ENCODE data around the gene SCN3B.

Gene SCN3B

DNA sequence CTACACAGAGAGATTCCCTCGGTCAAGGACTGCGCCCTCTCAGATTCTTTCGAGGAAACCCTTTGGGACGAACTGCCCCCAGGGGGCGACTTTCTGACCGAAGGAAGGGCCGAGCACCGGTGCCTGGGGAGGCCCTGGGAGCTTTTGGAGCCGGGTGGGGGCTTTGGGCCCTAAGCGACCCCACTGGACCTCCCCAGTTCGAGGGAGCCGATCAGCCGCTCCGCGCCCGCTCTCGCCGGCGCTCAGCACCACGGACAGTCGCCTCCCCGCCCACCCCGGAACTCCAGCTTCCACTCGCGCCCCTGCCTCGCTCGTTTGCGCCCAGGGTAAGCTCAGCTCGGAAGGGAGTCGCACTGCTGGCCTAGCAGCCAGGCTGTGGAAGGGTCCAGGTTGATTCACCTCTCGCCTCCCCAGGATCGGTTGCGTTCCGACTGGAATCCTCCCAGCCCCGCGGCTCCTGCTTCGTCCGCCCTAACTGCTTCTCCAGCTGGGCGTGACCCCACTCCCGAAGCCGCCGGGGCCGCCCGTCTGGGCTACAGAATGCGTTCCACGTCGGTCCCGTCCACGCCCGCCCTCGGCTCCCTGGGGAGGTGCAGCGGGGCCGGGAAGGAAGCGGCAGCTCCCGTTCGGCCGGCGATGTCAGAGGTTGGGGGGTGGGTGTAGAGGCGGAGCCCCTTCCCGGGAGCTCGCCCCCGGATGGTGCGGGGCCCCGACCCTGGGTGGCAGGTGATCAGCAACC, 428 bp downstream of the SCN3B start:
- DNase-seq (ENCODE audit: low read depth), result no peak

DNA sequence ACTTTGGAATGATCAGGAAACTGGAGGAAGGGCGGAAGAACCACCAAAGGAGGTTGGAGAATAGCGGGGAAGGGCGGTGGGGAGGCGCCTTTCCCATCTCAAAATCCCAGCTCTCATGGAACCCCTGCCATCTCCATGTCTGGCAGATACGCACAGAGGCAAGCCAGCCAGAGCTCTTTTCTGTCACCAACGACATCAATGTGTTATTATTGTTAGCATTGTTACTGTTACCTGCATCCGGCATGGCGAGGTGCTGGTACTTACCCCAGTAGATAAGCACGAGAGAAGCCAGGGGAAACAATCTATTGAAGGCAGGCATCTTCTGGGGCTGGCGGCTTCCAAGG, 969 bp downstream of the SCN3B start:
- no peak for DNase-seq (ENCODE audit: low read depth)

DNA sequence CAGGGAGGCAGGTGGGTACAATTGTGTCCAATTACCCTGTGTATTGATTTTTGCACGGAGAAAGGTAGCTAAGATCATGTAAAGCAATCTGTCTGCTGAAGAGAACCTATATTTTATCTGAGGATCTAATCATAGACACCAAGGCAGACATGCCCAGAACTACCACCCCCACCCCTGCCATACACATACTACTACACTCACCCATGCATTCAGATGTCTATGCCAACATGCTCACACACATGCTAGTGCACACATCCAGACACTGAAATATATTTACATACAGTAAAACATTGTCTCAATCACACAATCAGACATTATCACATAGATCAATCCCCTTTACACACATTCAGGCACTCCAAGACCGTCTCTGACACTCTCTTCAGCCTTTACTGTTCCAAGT, 1.8 kb downstream of the SCN3B start:
- no peak for DNase-seq (ENCODE audit: low read depth)

DNA sequence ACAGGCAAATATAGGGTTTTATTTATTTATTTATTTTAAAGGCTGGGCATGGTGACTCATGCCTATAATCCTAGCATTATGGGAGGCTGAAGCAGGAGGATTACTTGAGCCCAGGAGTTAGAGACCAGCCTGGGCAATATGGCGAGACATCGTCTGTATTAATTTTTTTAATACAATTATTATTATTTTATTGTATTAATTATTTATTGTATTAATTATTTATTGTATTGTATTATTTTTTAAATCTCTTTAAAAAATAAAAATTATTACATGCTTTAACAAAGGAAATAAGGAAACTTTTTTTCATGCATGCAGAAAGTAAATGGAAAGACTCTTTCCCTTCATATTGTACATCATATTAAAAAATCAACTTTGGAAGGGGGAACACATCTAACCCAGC, 3.5 kb downstream of the SCN3B start:
- no peak for DNase-seq (ENCODE audit: low read depth)

DNA sequence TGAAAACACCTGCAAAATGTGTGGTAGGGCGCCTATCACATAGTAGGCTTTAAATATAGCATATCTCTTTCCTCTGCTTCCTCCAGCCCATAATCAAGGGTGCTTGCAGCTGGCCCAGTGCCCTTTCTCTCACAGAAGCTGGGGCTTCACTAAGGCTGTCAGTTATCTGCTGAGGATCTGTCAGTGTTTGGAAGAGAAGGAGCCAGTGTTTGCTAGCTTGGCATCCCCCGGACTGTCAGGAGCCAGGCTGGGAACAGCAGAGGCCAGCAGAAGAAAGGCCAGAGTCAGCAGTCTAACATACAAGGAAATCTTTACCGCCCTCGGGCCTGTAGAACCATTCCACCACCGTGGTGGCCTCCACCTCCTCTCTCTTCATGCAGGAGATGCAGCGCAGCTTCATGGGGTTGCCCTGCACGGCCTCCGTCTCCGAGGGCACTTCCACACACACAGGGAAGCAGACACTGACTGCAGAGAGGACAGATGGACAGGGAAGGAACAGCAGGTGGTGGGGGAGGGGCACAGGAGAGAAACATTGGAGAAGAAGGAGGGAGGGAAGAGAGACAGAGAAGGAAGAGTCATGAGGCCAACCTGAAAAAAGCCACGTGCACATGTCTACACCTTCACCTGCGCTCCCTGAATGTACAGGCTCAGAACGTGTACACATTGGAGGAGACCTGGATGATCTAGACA, 9.0 kb downstream of the SCN3B start:
- DNase-seq (ENCODE audit: low read depth), result no peak

DNA sequence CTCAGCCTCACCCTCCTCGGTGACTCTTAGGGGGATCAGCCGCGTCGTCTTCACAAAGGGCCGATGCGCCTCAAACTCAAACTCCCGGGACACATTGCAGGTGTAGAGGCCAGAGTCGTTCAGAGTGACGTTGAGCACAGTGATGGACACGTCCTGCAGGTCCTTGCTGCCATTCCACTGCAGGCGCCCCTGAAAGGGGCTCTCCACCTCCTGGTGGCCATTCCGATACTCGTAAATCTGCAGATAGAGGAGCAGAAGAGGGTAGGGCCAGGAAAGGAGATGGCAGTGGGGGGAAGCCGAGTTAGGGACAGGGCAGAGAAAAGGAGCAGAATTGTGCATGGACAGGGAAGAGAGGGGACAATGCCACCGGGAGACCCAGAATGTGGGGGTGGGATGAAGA, 12.0 kb downstream of the SCN3B start:
- no peak for DNase-seq (ENCODE audit: low read depth)

DNA sequence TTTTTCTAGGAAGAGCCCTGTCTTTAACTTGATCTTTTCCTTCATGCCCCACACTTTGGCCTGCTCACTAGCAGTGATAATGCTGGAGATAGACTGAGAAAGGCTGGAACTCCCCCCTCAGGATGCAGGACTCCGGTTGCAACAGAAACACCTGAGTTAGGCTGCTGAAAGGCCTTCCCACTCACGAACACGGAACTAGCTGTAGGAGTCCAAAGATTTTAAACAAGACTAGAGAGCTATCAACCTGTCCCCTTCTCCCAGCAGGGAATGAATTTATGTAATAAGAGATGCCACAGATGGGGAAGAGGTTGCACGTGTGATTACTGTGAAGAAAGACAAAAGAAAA, 13.0 kb downstream of the SCN3B start:
- no peak for DNase-seq (ENCODE audit: low read depth)

DNA sequence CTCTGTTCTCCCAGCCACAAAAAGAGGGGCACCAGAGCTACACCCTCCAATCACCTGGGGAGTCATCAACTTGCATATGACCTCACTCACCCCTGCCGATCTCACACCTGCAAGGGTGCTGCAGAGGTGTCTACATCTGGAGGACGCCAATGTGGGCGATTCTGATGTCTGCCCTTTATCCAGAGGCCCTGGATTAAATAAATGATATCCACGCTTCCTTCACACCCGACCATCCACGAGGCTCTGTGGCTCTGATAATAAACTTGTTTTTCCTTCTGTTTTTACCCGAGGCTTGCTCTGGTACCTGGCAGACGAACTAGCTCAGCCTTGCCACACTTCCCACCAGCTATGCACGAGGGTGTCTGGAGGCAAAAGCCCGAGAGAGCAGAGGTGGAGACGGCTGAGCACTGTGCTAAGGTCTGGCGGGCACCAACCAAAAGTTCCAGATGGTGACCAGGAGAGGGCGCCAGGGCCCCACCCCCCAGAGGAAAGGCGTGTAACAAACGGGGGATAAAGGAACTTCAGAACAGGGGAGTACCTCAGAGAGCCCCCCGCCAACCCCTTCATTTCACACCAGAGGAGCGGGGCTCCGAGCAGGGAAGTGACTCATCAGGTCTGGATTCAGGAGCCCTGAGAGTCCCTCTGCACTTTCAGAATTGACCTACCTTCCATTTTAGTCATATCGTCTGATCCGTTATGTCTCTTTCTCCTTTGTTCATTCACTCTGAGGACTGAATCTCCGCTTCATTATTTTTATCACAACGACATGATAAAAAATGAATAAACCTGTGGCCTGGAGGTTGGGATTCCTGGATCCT, 13.5 kb downstream of the SCN3B start:
- DNase-seq (ENCODE audit: low read depth), result peak; percentile 10

DNA sequence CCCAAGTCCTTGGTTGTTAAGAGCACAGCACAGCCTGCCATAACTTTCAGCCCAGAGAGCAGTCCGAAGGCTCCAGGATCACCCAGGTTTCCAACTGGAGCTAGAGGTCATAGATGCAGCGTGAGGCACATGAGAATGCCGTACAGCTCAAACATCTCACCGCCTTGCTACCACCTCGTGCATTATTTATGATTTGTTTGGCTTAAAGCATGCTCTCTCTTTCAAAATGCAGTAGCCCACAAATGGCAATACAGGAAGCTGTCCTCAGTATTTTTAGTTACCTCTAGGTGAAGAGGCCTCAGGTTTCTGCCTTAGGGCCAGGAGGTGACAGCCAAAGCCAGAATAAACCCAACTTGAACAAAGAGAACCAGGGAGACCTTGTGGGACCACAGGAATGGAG, 14.4 kb downstream of the SCN3B start:
- no peak for DNase-seq (ENCODE audit: low read depth)

DNA sequence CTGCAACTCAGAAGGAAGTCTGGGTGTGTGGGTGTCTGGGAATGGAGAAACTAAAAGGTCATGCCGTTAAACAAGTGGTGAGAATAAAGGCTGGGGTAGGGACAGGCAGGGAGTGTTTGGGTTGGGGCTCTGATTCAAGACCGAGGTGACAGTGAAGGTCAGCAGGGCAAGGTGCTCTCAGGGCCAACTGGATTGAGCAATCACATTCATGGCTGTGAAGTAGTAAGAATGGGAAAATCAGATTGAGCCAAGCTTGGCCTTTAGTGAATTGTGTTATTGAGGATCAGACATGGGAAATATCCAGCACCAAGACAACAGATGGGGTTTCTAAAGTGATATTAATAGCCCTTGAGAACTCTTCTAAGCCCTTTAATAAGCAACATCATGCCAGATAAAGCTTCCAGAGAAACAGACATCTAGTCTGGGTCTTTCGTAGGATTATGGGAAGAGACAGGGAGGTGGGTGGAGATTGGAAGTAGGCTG, 24.3 kb downstream of the SCN3B start:
- no peak for DNase-seq (ENCODE audit: low read depth)

DNA sequence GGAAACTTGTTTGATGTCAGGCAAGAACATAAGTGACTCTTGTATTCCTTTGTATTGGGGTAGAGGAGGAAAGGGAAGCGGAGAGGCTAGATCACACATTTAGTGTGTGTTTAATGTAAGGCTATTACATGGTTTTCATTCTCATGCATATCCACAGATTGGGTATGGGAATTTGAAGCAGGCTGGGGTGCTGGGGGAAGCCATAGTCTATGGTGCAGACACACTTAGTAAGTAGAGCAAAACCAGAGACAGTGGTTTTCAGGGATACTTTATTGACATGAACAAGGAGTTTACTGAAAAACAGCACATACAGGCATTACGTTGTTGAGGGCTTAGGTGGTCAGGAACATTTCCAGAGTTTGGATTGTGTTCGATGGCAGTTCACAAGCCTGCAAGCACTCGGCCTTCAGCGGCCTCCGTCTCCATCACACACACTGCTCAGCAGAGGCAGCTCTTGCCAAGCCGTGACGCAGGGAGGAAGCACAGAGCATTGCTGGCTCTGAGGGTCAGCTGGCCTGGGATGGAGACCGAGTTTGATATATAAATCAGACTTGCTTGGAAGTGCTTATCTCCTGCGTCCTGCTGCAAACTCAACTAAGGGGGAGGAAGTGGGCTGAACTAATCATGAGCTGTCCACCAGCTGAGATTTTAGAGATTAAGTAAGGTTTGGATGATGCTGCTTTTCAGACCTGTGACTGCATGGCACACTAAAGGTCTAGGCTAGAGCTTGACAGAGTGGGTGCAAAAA, 25.3 kb downstream of the SCN3B start:
- no peak for DNase-seq (ENCODE audit: low read depth)

DNA sequence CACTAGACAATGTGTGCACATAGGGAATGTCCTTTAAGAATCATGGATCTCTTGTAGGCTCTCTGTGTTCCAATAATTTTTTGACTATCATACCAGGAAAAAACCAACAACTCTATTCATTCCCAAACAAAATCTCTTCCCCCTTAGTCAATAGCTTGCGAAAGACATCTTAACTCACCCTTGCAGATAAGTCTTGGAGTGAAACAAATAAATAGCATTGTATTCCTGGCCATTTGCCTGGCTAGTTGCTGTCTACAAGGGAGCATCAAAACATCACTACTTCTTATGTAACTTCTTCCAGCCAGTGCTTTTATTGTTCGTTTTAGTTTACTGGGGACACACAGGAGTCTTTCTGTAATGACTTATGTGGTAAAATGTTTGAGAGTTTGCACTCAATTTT, 29.4 kb downstream of the SCN3B start:
- DNase-seq (ENCODE audit: low read depth), result no peak

DNA sequence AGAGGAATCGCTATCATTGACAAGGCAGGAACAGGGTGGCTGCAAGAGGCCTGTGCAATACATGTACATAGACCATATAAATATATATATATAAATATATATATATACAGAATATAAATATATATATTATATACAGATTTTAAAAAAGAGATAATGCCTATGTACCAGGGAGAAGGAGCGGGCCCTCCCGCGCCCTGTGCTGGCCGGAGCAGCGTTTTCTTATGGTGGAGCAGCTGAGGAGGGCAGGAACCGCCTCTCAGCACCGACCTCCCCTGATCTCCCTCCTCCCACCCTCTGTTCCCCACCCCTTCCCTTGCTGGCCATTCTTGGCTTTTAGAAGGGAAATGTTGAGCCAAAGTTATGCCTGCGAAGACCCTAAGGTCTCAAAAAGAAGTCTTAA, 31.8 kb downstream of the SCN3B start:
- DNase-seq (ENCODE audit: low read depth), result no peak

DNA sequence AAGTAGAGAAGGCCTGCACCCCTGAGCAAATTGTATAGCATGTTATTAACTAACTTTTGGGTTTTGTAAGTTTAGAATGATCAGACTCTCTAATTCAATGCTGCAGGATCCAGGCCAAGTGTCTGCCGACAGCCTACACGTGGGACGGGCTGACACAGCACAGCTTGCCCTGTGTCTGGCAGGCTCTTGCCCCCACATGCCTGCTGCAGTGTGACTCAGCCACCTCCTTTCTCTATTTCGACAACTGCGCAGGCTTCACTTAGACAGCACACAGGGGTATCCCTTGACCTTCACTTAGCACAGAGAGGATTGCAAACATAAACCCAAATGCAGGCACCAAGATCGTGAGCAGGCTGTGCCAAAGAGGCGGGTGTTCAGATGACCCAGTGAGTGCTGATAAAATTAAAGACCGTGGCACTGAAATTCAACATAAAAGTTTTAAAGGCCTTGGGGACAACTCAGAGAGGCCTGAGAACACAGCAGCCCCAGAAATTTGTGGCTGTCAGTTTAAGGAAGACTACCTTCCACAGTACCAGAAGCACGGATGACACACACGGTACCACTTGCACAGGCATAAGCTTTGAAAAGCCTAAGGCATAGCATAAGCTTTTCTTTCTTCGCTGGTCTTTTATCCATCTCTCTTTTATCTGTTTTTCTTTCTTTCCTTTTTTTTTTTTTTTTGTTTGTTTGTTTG, 37.8 kb downstream of the SCN3B start:
- DNase-seq (ENCODE audit: low read depth), result no peak

DNA sequence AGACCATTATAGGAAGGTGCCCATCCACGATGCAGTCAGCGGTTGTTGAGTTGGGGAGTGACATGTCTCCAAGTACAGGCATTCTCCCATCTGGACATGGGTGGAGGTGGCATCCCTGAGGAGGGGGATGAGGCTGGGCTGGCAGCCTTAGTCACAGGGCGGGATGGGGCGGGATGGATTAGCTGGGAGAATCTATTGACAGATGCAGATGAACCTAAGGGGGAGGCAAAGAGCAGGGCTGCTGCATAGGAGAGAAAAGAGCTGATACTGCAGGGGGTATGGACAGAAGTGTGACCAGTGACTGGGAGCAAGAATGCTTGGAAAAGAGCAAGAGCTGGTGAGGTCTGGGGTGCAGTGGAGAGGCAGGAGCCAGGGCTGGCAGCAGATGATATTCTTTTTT, 42.7 kb downstream of the SCN3B start:
- DNase-seq (ENCODE audit: low read depth), result no peak

DNA sequence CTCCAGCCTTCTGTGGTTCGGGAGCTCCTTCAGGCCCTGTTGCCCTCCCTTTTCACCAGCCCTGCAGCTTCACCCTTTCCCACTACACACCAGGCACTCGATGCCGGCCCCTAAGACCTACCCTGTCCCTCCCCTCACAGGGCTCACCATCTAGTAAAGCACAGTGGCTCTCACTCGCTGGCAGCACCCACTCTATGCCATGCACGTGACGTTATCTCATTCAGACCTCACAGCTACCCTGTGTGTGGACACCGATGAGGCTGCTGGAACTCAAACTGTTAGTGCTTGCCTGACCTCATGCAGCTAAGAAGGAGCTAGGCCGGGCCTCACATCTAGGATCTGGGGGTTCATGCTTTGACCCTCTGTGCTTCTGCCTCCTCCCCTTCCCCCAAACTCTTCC, 45.5 kb downstream of the SCN3B start:
- no peak for DNase-seq (ENCODE audit: low read depth)

DNA sequence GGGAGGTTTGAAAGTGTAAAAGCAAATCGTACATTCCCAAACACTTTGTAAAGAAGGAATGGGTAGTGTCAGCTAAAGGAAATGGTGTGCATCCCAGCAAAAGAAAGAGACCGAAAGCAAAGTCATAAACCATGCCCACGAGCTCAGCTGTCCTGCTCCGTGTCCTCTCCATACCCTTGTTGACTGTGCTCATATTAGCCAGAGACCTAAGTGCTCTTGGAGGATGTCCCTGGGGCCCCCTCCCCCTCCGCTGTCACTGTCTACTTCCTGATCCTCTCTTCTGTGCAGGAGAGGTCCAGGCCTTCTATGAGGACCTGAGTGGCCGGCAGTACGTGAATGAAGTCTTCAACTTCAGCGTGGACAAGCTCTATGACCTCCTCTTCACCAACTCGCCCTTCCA, 46.1 kb downstream of the SCN3B start:
- DNase-seq (ENCODE audit: low read depth), result no peak

DNA sequence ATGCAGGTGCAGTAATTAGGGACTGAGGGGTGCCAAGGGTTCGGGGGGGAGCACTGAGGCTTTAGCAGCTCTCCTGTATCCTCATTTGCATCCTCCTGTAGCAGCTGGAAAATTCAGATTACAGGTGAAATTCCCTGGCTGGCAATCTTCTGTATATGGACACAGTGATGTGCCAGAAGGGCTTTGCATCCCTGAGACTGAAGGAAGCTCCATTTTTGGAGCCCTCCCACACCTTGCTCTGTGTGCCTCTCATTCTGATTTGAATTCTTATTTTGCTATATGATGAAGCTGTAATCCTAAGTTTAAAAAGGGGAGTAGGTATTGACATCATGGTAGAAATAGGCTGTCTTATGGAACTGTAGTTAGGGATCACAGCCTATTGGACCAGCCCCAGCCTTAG, 46.6 kb downstream of the SCN3B start:
- no peak for DNase-seq (ENCODE audit: low read depth)

DNA sequence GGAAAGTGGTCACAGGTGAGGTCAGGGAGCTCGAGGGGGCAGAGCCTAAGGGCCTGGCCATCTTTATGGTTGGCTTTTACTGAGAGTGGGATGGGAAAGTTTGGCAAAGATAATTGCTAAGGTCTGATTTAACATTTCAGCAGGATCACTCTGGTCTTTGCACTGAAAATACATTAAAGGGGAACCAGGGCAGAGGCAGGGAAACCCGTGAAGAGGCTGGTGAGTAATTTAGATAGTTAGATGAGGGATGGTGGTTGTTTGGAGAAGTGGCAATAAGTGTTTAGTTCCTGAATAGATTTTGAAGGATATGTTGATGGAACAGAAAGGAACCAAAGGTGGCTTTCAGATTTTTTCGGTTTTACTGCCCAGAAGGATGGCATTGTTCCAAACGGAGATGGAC, 50.8 kb downstream of the SCN3B start:
- DNase-seq (ENCODE audit: low read depth), result no peak

DNA sequence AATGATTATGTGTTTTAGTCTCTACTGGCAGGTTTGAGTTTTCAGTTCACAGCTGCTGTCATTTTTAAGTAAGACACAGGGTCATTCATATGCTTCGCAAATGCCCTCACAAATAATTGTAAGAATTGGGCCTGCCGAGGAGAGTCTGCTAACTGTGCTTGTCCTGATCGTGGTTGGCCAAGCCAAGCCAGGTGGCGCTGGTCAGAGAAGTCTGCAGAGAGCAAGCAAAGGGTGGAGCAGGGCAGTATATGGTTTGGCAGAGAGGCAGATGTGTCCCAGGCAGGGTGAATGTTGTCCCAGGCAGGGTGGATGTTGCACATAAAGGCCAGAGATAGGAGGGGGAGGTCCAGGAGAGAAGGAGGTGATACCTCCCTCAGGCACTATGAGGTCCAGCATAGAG, 52.7 kb downstream of the SCN3B start:
- no peak for DNase-seq (ENCODE audit: low read depth)

DNA sequence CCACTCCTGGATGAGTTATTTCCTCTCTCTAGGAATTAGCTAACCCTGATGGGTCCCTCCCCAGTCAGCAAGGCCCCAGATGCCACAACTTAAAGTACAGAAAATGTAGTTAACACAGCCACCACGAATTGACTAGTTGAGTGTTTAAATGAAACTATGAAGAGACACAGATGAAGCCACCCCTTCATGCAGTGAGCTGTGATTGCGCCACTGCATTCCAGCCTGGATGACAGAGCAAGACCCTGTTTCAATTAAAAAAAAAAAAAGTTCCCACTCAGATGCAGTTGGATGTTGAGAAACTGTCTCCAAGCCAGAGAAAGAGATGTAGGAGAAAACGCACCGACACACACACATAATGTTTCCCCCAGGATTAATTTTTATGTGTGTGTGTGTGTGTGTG, 53.3 kb downstream of the SCN3B start:
- DNase-seq (ENCODE audit: low read depth), result no peak

DNA sequence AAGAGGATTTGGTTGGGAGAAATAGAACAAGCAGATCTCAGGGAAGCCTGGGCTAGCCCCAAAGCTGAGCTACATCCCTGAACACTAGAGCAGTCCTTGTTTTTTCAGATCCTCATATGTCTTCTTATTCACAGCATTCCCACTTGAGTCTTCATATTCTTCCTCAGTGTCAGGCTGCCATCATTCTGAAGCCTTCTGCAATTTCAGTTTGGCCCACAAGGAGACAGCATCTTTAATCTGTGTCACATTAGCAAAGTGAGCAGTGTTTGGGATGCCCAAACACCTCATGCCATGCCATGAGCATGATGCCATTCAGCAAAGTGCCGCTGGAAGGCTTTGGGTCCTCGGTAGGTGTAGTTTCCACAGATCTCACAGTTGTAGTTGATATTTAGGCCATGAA, 56.6 kb downstream of the SCN3B start:
- no peak for DNase-seq (ENCODE audit: low read depth)

All from stimulated activated CD8-positive, alpha-beta memory T cell treated with anti-CD3 and anti-CD28 coated beads, Interleukin-15, amount 100 ng/mL, for 1 hour (primary cell).